ENCODE results near the gene ITGBL1.

GRCh38 chr13:101703081-101703480 is 250.6 kb downstream of the ITGBL1 start:
- no peak for TF ChIP-seq CTCF (IDR thresholded peaks at IDR 0.05 in 4 of 5, conservative IDR thresholded peaks at IDR 0.05 in 1 of 5)
- TF ChIP-seq POLR2A (IDR thresholded peaks at IDR 0.05): no peak
